HS-27A (cell line): ENCODE measurements around the gene HOXD10.

ENCODE experiments used
- DNase-seq: peaks from one replicate; pipeline ENCODE4 v3.0.0-alpha.2; 2012; ENCODE audit warnings: low read depth, missing footprints

HOXD10 gene

DNA sequence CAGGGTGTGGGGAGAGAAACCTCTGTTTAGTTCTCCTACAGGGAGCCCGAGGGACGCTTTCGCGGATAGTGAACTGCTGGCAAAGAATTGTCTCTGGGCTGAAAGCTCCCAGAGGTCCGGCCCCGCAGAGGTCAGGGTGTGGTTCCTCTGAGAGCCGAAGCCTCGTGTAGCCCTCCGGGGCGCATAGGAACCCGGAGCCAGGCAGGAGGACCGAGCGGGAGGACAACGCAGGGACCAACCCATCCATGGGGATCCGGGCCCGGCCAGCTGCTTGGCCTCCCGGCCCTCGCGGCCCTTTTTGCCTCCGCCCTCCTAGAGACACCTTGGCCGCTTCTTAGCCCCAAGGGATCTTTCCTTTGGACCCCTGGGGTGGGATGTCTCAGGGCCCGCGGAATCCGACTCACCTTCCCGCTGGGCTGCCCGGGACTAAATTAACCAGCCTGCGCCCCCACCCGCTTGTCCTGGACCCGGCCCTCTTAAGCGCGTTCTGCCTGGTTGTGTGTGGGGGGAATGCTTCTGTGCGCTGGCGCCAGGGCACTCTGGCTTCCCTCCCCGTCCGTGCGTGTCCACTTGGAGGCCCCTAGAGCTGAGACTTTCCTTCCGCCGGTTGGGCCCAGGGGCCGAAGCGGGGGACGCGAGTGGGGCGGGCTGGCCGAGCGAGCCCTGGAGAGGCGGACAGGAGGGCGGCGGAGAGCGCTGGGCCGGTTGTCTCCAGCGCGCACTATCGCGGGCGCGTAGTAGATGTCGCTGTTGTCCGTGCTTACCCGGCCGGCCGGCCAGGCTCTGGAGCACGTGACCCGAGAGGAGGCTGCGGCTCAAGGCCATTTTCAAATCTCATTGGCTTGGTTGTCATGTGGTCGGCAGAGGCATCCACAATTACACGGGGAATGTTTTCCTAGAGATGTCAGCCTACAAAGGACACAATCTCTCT, at the start of gene HOXD10:
HOXD10 (plus strand) TSS at position 896 of the 931 bp plus-strand sequence. CDS start 56 bp downstream, outside the sequence.
- no peak for DNase-seq

DNA sequence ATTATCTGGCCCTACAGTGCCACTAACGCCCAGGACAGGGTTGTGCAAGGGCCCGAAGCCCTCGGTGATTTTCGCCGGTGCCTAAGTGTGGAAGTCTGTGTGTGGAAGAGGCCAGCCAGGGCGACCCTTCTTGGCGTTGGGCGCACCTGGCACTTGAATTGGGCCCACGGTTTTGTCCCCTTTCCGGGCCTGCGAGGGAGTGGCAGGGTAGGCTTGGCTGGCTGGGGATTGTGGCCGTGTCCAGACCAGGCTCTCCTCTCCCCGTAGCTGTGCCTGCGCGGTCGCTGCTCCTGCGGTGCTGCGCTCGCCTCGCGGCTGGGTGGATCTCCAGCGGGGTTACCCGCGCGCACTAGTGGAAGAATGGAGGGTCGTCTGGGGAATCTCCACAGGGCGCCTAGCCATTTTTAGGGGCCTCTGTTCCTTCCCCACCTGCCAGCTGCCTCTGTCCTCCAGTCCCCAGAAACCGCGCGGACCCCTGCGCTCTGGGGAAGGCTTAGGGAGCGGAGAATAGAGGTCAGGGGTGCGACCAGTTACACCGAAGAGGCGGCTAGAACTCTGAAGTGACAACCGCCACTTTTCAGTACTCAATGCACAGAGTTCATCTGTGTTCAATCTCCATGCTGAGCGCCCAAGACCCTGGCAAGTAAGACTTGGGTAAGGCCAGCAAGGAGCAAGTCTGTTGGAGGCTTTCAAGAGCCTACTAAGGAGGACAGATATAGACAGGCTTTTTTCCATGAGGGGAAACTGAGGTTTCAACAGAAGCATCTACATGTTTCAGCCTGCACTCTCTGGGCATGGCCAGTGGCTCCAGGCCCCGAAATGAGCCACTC, 48.8 kb upstream of the HOXD10 start:
- DNase-seq, result no peak

DNA sequence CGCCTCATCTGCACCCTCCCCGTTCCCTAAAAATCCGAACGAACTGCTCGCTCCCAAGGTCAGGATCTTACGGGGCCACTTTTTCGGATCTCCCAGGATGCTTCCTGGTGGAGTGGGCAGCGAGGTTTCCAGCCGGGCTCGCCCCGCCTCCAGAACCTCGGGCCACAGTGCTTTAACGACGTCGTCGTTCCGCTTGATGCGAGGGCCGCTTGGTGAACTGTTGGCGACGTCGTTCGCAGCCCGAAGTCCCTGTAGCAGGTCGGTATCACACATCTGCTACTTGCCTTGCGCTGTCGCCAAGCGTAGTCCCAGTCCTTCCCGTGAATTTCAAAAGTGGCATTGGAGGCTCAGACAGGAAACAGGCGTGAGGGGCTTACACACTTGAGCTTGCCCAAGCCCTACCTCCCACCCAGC, 48.2 kb upstream of the HOXD10 start:
- DNase-seq, result no peak

DNA sequence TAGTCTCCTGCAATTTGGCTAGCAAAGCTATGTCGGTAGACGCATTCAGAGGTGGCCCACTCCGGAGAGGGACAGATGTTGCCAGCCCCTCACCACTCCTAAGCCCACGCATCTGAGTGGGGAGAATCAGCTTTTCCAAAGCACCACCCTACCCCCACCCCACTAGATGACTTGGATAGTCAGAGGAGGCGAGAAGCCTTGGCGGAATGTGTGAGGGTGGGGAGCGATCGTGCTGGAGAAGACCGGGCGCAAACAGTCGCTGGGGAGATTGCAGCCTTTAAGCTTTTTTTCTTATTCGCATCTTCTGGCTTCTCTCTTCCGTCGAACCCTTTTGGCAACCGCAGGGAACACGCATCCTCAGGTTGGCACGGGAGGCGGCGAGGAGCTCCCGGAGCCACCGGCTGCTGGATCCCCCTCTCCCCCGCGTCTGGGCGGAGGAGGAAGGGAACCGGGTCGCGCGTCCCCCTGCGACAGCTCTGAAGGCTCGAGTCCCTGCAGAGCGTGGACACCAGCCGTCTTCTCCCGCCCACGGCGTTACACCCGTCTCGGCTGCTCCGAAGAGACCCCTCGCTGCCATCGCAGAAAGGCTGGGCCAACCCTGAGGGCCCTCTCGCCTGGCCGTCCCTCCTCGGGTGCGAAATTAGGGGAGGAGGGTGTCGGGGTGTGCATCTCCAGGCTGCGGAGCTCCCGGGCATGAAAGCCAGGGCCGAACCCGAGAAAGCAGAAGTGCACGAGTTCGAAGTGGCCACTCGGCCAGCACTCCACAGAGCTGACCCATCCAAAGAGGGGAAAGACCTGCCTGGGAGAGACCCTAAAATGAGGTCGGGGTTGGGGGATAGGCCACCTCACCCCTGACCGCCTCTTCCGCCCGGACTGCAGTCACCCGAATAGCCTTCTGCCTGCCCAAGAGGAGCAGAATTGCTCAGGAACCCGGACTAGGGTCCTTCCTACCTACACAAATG, 45.0 kb upstream of the HOXD10 start:
- DNase-seq, result no peak

DNA sequence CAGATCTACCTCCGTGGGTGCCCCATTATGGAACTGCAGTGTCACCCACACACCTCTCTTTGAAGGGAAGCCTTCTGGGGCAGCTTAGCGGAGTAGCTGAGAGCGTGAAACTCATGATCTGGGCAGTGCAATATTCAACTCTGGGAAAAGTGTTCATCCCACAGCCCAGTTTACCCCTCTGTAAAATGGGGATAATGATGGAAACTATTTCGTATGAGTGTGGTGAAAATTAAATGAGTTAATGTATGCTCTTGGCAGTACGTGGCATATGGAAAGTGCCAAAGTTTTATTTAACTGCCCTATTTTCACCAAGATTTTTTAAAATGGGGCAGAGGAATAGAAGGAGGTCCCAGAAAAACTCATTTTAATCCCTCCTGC, 44.3 kb upstream of the HOXD10 start:
- no peak for DNase-seq

DNA sequence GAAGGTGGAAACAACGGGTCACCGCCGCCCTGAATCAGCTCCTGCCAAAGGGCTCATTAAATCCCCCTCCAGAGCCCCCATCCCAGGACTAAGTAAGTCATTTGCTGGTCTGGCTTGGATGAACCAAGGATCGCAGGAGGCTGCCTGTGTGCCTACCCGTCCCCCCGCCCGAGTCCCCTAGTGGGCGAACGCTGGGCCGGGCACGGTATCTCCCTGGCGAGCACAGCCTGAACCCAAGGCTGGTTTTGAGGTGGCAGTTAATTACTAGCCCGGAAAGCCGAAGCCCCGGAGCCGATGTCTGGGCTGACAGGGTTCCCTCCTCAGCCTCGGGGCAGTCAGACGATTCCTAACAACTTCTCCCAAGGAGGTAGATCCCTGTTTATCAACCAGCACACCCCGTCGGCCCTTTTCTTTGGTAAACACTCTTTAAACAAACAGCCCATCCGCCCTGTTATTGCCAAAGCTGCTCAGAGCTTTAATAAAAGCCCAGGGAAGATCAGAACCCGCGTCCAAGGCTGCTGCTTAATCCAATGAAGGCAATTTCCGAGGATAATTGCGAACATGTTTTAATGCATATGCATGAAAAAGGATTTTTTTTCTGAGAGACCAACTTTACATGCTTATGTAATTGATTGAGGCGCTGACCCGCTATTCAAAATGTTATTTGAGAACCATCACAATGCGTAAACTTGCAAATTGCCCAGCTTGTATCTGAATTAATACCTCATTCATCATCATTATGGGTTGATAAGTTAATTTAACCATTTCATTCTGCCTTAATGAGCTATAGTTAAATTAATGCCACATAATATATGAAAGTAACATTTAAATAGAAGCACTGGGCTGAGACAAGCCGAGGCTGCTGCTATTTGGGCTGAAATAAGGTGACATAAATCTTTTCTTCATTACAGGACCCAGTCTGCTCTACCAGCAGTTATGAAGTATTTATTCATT, 43.4 kb upstream of the HOXD10 start:
- no peak for DNase-seq

DNA sequence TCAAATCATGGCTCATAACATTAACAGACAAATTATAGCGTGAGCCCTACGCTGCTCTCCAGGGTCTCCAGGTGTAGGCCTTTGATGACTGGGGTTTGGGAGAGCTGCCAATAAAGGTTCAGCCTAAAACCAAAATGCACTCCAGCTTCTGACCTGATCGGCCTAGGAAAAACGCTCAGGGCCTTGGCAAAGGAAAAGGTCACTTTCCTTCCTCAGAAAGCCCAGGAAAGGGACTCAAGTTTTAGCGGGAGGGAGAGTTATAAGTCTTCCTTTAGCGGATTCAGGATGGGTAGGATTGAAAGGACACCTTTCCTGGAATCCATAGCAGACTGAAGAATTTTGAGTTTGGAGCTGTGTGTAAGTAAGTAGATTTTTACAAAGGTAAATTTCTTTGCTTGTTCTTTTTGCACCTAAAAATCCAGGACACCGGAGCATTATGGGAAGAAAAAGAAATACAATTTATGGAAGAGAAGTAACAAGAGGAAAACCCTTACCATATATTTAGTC, 41.6 kb upstream of the HOXD10 start:
- DNase-seq, result no peak

DNA sequence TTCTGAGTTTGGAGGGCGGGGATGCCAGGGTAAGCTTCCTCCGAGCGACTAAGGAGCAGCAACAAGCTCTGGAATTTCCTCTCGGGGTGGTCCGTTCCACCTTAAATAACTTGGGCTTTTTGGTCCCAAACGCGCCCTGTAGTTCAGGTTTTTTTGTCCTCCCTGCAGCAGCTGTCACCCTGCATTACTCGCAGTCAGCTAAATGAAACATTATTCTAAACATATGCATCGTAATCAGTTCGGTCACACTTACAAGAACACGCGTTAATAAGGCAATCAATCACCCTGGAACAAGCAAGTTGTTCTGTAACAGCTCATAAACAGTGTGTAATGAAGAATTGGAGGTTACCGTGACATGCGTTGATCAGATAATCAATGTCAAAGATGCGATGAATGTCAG, 41.1 kb upstream of the HOXD10 start:
- no peak for DNase-seq

DNA sequence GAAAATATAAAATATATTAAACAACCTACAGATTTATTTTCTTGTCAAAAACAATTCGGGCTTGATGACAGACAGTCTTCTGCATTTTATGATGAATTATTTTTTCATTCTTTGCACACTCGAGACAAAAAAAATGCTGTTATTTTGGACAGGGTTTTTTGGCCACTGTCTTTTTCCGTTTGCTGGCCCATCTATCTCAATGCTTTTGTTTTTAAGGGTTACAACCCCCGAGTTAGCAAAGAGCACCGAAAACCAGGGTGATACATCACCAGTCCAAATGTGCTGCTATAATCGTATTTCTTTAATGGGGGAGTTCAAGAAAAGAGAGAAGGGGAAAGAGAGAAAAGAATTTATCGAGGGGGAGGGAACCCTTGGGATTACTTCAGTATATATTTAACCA, 40.5 kb upstream of the HOXD10 start:
- no peak for DNase-seq

DNA sequence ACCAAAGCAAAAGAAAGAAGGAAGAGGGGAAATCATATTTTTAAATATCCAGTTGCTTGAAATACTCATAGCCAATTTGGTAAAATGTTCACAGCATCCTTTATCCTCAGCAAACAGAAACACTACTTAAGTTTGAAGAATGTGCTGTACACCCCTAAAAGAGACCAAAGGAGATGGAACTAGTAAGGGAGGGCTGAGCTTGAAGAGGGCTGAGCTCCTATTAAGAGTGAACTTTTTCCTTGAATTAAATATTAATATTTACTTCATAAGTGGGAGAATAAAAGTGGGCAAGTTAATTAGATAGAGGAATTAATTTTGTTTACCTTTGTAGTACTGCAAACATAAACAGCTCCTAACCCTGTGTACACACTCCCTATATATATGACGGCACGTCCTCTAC, 39.8 kb upstream of the HOXD10 start:
- no peak for DNase-seq

DNA sequence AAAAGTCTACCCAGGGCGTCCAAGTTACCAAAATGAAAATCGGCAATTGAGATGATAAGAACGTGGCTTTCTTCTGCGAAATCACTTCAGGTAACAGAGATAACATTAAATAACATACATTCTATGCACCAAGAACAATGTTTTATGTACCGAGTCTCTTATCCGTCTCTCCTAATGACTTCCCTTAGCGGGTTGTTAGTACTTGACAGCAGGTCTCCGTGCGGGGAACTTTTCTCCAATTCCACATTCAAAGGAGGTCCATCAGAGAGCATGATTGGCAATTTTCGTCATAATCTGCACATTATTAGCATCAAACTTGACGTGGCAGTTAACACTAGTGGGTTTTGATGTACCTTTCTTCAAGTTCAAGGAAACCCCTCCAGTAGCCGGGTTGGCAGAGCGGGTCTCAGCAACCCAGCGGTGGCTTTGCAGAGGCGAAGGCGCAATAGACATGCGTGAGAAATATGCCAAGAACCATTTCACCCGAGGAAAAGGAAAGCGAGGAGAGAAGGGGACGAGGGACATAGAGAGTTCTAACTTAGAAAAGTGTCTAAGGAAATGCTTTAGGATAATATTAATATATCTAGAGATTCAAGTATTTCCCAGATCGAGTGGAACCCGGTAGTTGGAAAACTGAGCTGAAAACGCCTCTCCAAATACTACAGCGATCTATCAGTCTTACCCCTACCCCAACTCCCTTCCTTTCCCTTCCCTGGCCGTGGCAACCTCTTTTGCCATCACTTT, 37.9 kb upstream of the HOXD10 start:
- DNase-seq, result no peak

DNA sequence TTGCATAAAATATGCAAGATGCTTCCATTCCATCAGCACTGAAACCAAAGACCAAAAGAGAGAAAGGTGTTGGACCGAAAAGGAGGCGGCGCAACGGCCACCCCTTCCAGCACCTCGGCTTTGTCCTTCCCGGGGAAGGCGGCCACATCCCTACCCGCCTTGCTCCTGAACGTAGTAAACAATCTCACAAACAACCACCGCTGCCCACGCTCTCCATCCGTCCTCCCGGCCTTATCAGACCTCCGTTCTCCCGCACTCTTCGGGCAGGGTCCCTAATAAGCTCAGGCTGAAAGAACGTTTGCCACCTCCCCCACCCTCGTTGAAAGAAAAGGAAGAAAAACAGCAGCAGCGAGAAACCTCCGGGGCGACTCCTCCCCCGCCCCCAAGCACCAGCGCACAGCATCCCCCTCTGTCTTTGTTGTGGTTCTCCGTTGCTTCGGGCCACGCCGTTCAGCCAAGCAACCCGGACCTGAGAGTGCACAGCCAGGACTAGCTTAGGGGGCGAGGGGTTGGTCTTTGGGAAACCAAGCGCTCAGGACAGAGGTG, 37.2 kb upstream of the HOXD10 start:
- no peak for DNase-seq

DNA sequence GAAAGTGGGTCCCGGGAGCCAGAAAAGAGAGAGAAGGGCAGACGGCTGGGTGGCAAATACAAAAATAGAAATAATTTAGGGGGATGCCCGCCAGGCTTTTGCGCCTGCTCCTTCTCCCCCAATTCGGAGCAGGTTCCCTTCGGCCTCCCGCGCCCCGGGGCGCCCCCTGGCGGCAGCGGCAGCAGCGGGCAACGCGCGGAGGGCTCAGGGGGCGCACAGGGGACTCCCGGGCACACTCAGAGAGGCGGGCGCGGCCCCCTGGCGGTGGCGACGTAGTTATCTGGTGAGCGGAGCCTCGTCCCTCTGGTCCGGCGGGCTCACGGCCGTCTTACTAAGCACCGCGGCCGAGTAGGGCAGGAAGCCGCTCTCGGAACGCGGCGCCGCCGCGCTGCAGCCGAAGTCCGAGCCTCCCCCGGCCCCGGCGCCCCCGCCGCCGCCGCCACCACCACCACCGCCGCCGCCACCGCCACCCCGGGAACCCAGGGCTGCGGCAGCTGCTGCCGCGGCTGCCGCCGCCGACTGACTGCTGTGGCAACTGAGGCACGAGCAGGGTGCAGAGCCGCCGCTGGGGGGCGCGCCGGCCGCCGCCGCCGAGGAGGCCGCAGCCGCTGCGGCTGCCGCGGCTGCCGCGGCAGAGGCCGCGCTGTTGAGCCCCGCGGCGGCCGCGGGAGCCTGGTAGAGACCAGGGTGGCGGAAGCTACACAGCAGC, 36.6 kb upstream of the HOXD10 start:
- no peak for DNase-seq

DNA sequence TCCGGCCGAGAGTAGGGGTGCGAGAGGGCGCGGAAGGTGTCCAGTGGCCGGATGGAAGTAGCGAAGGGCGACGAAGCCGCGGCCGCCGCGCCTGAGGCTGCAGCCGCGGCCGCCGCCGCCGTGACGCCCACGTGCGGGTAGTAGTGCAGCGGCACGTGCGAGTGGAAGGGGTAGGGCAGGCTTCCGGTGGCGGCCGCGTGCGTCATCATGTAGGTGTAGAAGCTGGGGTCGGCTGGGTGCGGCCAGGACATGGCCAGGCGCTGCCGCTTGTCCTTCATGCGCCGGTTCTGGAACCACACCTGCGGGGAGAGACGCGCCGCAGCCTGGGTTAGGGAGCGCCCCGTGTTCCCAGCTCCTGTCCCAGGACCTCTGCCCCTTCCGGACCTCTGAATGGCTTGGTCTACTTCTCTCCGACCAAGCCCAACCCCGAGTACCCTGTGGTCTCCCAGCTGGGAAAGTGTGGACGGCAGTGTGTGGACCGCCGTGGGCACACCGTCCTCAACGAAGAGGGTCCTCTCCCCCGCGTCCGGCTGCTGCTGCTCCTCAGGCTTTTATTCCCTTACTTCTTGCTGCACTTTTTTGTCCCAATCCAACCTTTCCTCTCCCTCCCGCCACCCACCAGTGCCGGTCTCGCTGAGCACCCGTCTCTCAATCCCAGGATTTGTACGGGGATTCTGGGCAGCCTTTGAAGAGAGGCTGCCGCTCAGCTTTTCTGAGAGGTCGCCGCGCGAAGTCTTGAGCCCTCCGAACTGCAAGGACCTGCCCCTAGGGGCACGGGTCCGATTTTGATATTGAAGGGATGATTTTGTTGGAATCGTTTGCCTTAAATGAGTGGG, 35.8 kb upstream of the HOXD10 start:
- DNase-seq, result no peak

DNA sequence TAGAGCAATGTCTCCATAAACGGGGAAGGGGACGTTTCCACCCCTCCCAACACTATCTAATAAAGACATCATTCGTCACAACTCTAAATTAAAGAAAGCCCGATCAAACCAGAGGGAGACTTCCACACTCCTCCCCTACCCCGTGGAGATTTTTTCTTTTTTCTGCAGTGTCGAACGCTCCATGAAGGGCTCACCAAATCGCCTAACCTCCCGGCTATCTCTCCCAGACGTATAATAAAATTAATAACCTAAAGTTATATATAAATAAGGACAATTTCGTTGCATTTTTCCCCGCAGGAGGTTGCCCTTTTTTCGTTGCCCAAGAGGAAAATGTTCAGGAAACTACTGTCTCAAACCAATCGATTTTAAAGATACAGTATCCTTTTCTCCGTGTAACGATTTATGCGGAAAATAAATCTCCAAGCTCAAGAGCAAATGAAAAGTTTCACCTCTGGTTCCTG, 35.2 kb upstream of the HOXD10 start:
- DNase-seq, result no peak

DNA sequence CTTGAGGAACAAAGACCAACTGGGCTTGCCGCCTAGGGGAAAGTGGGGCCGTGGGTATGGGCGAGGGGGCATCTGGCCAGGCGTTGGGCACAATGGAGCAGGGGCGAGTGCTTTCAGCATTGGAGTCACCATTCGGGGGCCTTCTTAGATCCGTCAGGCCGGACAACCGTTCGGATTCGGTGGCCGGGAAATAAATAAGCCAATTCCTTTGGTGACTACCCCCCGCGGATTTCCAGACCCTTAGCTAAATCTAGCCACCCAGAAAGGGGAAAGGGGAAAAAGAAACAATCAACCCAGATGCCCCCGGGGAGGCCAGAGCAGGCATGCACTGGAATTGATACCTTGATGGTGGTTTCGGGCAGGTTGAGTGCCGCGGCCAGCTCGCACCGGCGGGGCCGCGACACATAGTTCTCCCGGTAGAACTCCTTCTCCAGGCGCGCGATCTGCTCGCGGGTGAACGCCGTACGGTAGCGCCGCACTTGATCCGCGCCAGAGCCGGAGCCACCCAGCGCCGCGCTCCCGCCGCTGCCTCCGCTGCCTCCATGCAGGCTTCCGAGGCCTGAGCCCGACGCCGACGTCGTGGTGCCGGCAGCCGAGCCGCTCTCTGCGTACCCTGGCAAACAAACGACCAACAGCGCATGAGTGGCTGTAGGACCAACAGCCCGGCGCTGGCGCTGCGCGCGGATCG, 34.6 kb upstream of the HOXD10 start:
- DNase-seq, result no peak

DNA sequence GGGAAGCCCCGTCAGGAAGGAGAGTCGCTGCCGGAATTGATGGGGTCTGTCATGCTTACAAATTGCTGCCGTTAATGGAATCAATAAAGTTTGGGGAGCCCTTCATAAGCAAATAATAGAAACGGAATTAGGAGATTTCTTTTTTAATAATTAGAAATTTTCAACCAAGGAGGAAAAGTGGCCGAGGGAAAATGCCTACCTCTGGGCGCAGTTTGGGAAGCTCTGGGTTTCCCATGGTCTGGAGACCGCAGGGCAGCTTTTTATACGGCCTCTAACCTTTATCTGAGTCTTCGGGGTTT, 34.1 kb upstream of the HOXD10 start:
- no peak for DNase-seq
